ENCODE results near the gene TMUB1. TPM values are rescaled to one million over a fixed set of nuclear protein-coding genes. Genes with fewer than 3 reads are reported as not detected.

Gene TMUB1
- total RNA-seq, 4 donors from 2014 or later = 38.4 to 57.2 (median 44.7) TPM

- H3K4me1 ChIP-seq = peaks cover 6 to 43% (median 32%) of the 10 kb centered on the region in 3 donors
- WGBS, 2 donors (ENCODE audit: low coverage in 1 of 2) = 0 to 23% methylated on average over 7 to 9 of the region's 29 CpGs
- TF ChIP-seq CTCF (IDR thresholded peaks at IDR 0.05) (no peak), POLR2A (IDR thresholded peaks at IDR 0.05) (no peak), EP300 (IDR thresholded peaks at IDR 0.05) (no peak), POLR2AphosphoS5 (IDR thresholded peaks at IDR 0.05) (no peak)
- ATAC-seq = no peak
- H3K27ac ChIP-seq = peak overlapping the region in 1 of 4 donors; percentile 95
- H3K9me3 ChIP-seq = no peaks in the 10 kb centered on the region
- no peaks in the 10 kb centered on the region for H3K27me3 ChIP-seq
- peaks cover 0 to 19% of the 10 kb centered on the region in 2 donors for H3K36me3 ChIP-seq
- peak overlapping the region; percentile 55 to 89 for H3K4me3 ChIP-seq
Measured at GRCh38 chr7:151056666-151057505, 26.4 kb downstream of the TMUB1 start.

- TF ChIP-seq POLR2AphosphoS5 (IDR thresholded peaks at IDR 0.05) = no peak
- H3K27me3 ChIP-seq = no peaks in the 10 kb centered on the region
- H3K4me3 ChIP-seq = no peak overlapping the region
- H3K27ac ChIP-seq = no peak overlapping the region
- no peak for ATAC-seq
- peaks cover 0 to 22% of the 10 kb centered on the region in 2 donors for H3K36me3 ChIP-seq
- no CpG with 5 or more reads among the region's 6 CpGs for WGBS, 2 donors (ENCODE audit: low coverage in 1 of 2)
- no peaks in the 10 kb centered on the region for H3K9me3 ChIP-seq
- peaks cover 5 to 42% (median 29%) of the 10 kb centered on the region in 3 donors for H3K4me1 ChIP-seq
Measured at GRCh38 chr7:151056283-151056665, 27.0 kb downstream of the TMUB1 start.

GRCh38 chr7:151053751-151054150 lies 29.5 kb downstream of the TMUB1 start:
- 73 to 89% methylated on average over 5 to 8 of the region's 8 CpGs for WGBS, 2 donors (ENCODE audit: low coverage in 1 of 2)
- no peak for ATAC-seq
- peaks cover 3 to 31% (median 22%) of the 10 kb centered on the region in 3 donors for H3K4me1 ChIP-seq
- no peaks in the 10 kb centered on the region for H3K9me3 ChIP-seq
- H3K4me3 ChIP-seq = no peak overlapping the region
- TF ChIP-seq CTCF (IDR thresholded peaks at IDR 0.05) (no peak), EP300 (IDR thresholded peaks at IDR 0.05) (no peak), POLR2AphosphoS5 (IDR thresholded peaks at IDR 0.05) (no peak), POLR2A (IDR thresholded peaks at IDR 0.05) (no peak)
- H3K27me3 ChIP-seq = peaks cover 7% of the 10 kb centered on the region
- no peak overlapping the region for H3K27ac ChIP-seq
- peaks cover 0 to 22% of the 10 kb centered on the region in 2 donors for H3K36me3 ChIP-seq

GRCh38 chr7:151053096-151053495 lies 30.2 kb downstream of the TMUB1 start:
- peaks cover 7% of the 10 kb centered on the region for H3K27me3 ChIP-seq
- H3K4me1 ChIP-seq = peaks cover 3 to 24% (median 18%) of the 10 kb centered on the region in 3 donors
- no peak overlapping the region for H3K27ac ChIP-seq
- H3K4me3 ChIP-seq = no peak overlapping the region
- peaks cover 0 to 22% of the 10 kb centered on the region in 2 donors for H3K36me3 ChIP-seq
- no peaks in the 10 kb centered on the region for H3K9me3 ChIP-seq
- 60 to 90% methylated on average over 1 to 2 of the region's 4 CpGs for WGBS, 2 donors (ENCODE audit: low coverage in 1 of 2)
- TF ChIP-seq EP300 (IDR thresholded peaks at IDR 0.05) = no peak
- no peak for TF ChIP-seq CTCF (IDR thresholded peaks at IDR 0.05)
- no peak for TF ChIP-seq POLR2AphosphoS5 (IDR thresholded peaks at IDR 0.05)
- ATAC-seq = no peak

- H3K36me3 ChIP-seq = peaks cover 0 to 25% of the 10 kb centered on the region in 2 donors
- no peaks in the 10 kb centered on the region for H3K9me3 ChIP-seq
- peak; percentile 24 for TF ChIP-seq POLR2AphosphoS5 (IDR thresholded peaks at IDR 0.05)
- TF ChIP-seq EP300 (IDR thresholded peaks at IDR 0.05) = no peak
- no peak for TF ChIP-seq CTCF (IDR thresholded peaks at IDR 0.05)
- H3K27me3 ChIP-seq = peaks cover 7% of the 10 kb centered on the region
- no CpG with 5 or more reads among the region's 50 CpGs for WGBS, 2 donors (ENCODE audit: low coverage in 1 of 2)
- H3K4me3 ChIP-seq = peak overlapping the region in 1 of 2 donors; percentile 18
- peaks cover 0 to 27% (median 13%) of the 10 kb centered on the region in 3 donors for H3K4me1 ChIP-seq
- ATAC-seq = peak; percentile 72
- no peak overlapping the region for H3K27ac ChIP-seq
Measured at GRCh38 chr7:151051108-151051507, 32.2 kb downstream of the TMUB1 start.

Measured in gastroesophageal sphincter (tissue), 4 donors.